Endothelial cell of umbilical vein (primary cell): ENCODE results near the gene SLC27A6. TPM values are rescaled to one million over a fixed set of nuclear protein-coding genes. Genes with fewer than 3 reads are reported as not detected.

Experiments used
- BruUV-seq: library from RNA; stranded (reverse); fragments of 400-500 nt; replicated peaks from 2 replicates; lab custom pipeline; 2021; lab: Mats Ljungman, UMichigan
- CTCF ChIA-PET: fragments of 300-600, 350-600 bp; sonication (Branson Sonifier 250); formaldehyde crosslinking; loops from one replicate; lab custom pipeline; 2021; ENCODE audit warnings: antibody characterized with exemption, inconsistent platforms; lab: Charles Lee
- POLR2A ChIA-PET: fragments of 300-600, 350-600 bp; sonication (Branson Sonifier 250); formaldehyde crosslinking; loops from one replicate; lab custom pipeline; 2021; ENCODE audit warnings: antibody characterized with exemption, inconsistent platforms; lab: Charles Lee
- DNase-seq: peaks from one replicate; pipeline ENCODE4 v3.0.0-alpha.2; 2011; ENCODE audit warnings: low read depth, low spot score
- FAIRE-seq: peaks from 2 replicates; lab custom pipeline; 2011; peaks lifted over from hg19 to GRCh38; lab: Jason Lieb, UNC
- H2AFZ ChIP-seq: 2 replicates; pipeline ENCODE4 v1.6.0; 2012; ENCODE audit warnings: low read depth, low read length, control low read depth, inconsistent platforms
- H3K27ac ChIP-seq: 2 replicates; pipeline ENCODE4 v1.5.1; 2011; ENCODE audit warnings: low read depth, mild to moderate bottlenecking, control low read depth, low read length, moderate library complexity; ENCODE audit not compliant: insufficient read depth
- H3K27me3 ChIP-seq, 2 experiments: 2 replicates each; pipeline versions ENCODE4 v1.6.0 to v1.6.1; 2011; ENCODE audit warnings: low read length in 2 of 2, mixed read lengths in 1 of 2; ENCODE audit not compliant: control insufficient read depth in 2 of 2, insufficient read depth in 2 of 2
- H3K36me3 ChIP-seq, 2 experiments: 2 replicates in 1 of 2; 3 replicates in 1 of 2; pipeline ENCODE4 v1.5.1; 2011; ENCODE audit warnings: low read length in 2 of 2, mild to moderate bottlenecking in 1 of 2, moderate library complexity in 1 of 2; ENCODE audit not compliant: control insufficient read depth in 2 of 2, insufficient read depth in 2 of 2; ENCODE audit errors: extremely low read depth in 1 of 2
- H3K4me1 ChIP-seq: 3 replicates; pipeline ENCODE4 v1.5.1; 2011; ENCODE audit warnings: mild to moderate bottlenecking, low read length; ENCODE audit not compliant: control insufficient read depth, insufficient read depth; ENCODE audit errors: extremely low read depth
- H3K4me2 ChIP-seq: 2 replicates; pipeline ENCODE4 v1.6.1; 2011; ENCODE audit warnings: low read length, control low read depth, mixed read lengths; ENCODE audit not compliant: insufficient read depth
- H3K4me3 ChIP-seq, 3 experiments: fragments of 200-600 bp in 1 of 3; sonication (generic), shearing (Covaris generic) in 1 of 3; replicated peaks in 1 of 3; 2 replicates each; pipeline ENCODE4 v1.5.1; 2011 to 2016; ENCODE audit warnings: control low read depth in 3 of 3, low read length in 3 of 3, mild to moderate bottlenecking in 2 of 3, inconsistent platforms in 1 of 3, low read depth in 1 of 3, moderate library complexity in 1 of 3; ENCODE audit not compliant: insufficient read depth in 1 of 3
- H3K79me2 ChIP-seq: 2 replicates; pipeline ENCODE4 v1.6.0; 2012; ENCODE audit warnings: low read length, inconsistent platforms; ENCODE audit not compliant: control insufficient read depth, insufficient read depth
- H3K9ac ChIP-seq: replicated peaks from 2 replicates; pipeline ENCODE3; 2011; ENCODE audit warnings: low read length, control low read depth; ENCODE audit not compliant: insufficient read depth; ENCODE audit errors: extremely low read depth
- H3K9me1 ChIP-seq: replicated peaks from 3 replicates; pipeline ENCODE4 v1.6.0; 2011; ENCODE audit warnings: mild to moderate bottlenecking, low read length; ENCODE audit not compliant: control insufficient read depth, insufficient read depth; ENCODE audit errors: extremely low read depth
- H3K9me3 ChIP-seq: replicated peaks from 2 replicates; pipeline ENCODE4 v1.5.1; 2012; ENCODE audit warnings: low read length, inconsistent platforms; ENCODE audit not compliant: control insufficient read depth, insufficient read depth
- H4K20me1 ChIP-seq: replicated peaks from 2 replicates; pipeline ENCODE3; 2011; ENCODE audit warnings: mild to moderate bottlenecking, low read length; ENCODE audit not compliant: control insufficient read depth, insufficient read depth; ENCODE audit errors: extremely low read depth
- CTCF ChIP-seq, 2 donors: IDR thresholded peaks; 1 replicate in 1 of 2; 2 replicates in 1 of 2; pipeline ENCODE4 v1.5.1; 2011; ENCODE audit warnings: low read length in 2 of 2, mild to moderate bottlenecking in 2 of 2, moderate library complexity in 2 of 2, control low read depth in 1 of 2, inconsistent platforms in 1 of 2, low read depth in 1 of 2; ENCODE audit not compliant: insufficient read depth in 1 of 2; ENCODE audit errors: extremely low read depth in 1 of 2
- EZH2 ChIP-seq: IDR thresholded peaks from 2 replicates; pipeline ENCODE4 v1.6.1; 2012; ENCODE audit warnings: borderline replicate concordance, low read depth, mild to moderate bottlenecking, moderate library complexity, low read length, inconsistent platforms; ENCODE audit not compliant: severe bottlenecking
- JUN ChIP-seq: IDR thresholded peaks from 2 replicates; pipeline ENCODE4 v1.6.1; 2011; ENCODE audit warnings: borderline replicate concordance, low read depth; ENCODE audit not compliant: insufficient read length, insufficient read depth
- MAX ChIP-seq: IDR thresholded peaks from 2 replicates; pipeline ENCODE4 v1.6.1; 2011; ENCODE audit not compliant: insufficient read depth, insufficient read length
- MYC ChIP-seq: IDR thresholded peaks from one replicate; pipeline ENCODE4 v1.6.1; 2011; ENCODE audit warnings: mild to moderate bottlenecking, low read depth, low read length
- POLR2A ChIP-seq: IDR thresholded peaks from 2 replicates; pipeline ENCODE4 v1.6.1; 2012; ENCODE audit warnings: low read depth, mild to moderate bottlenecking, control low read depth, low read length
- dilution Hi-C: fragments of 300-500 bp; cut with MboI; formaldehyde crosslinking; loops from one replicate; pipeline ENCODE4 v1.15.0; 2019; ENCODE audit warnings: low sequenced_read_pairs; ENCODE audit not compliant: extremely low pct_ligation_motif_present
- intact Hi-C: fragments of 100-400 bp; cut with micrococcal nuclease; formaldehyde crosslinking; loops from one replicate; pipeline ENCODE4 v1.10.0; 2022
- polyA plus RNA-seq, 4 experiments: library from polyadenylated mRNA; depleted of rRNA in 3 of 4; stranded (reverse) in 3 of 4; unstranded in 1 of 4; fragments of >200 nt; gene quantifications; 2 replicates each; pipeline versions ENCODE4 v1.2.1 to v1.2.3, GENCODE V29; 2011 to 2012; ENCODE audit warnings: missing spikeins in 1 of 4
- total RNA-seq: library from RNA; stranded (reverse); gene quantifications from 2 replicates; pipeline ENCODE4 v1.2.3, GENCODE V29; 2021

Gene SLC27A6
- total and polyA plus RNA-seq, 2 donors (not counting 3 experiments of a cell fraction or from before 2014, with no cell fraction given) = 0.10 TPM; not detected in 1

GRCh38 chr5:129022599-129022998, 57.3 kb downstream of the SLC27A6 start:
- POLR2A ChIA-PET = no interaction called here
- intact Hi-C loops = loop anchor here (2.0 kb wide), 1 partner anchor 20 kb away; no protein-coding TSS in a partner anchor
- H3K9ac ChIP-seq = no peak overlapping the region

More at GRCh38 chr5:129022599-129022998, 57.3 kb downstream of the SLC27A6 start:
- no peak overlapping the region for H2AFZ ChIP-seq
- no peaks in the 10 kb centered on the region for H3K79me2 ChIP-seq
- no peaks in the 10 kb centered on the region for H3K9me3 ChIP-seq
- dilution Hi-C loops = no loop called here
- no peaks in the 10 kb centered on the region for H3K9me1 ChIP-seq
- DNase-seq (no peak), FAIRE-seq (no peak)
- H3K27ac ChIP-seq = no peak overlapping the region
- CTCF ChIA-PET = no interaction called here
- no peaks in the 10 kb centered on the region for H3K4me1 ChIP-seq
- H3K4me2 ChIP-seq = no peak overlapping the region
- H4K20me1 ChIP-seq = no peaks in the 10 kb centered on the region
- TF ChIP-seq MAX (no peak), CTCF (IDR thresholded peaks at IDR 0.05; ENCODE audit: extremely low read depth in 1 of 2, insufficient read depth in 1 of 2, low read depth in 1 of 2, low read length in 2 of 2) (no peak), POLR2A (no peak), MYC (no peak), JUN (no peak), EZH2 (no peak)
- H3K36me3 ChIP-seq = no peaks in the 10 kb centered on the region
- H3K4me3 ChIP-seq = no peak overlapping the region
- BruUV-seq = no TSS peak
- H3K27me3 ChIP-seq = no peaks in the 10 kb centered on the region
